ENCODE measurements around the gene ATXN2.
"Not testable (repeated sequence)": the region's sequence is repeated elsewhere in the genome, so short reads cannot be mapped to it uniquely, and the experiment has no call there.

ATXN2 gene

GRCh38 chr12:111492979-111493378, 106.1 kb downstream of the ATXN2 start:
- DNase-seq, result not testable (repeated sequence)

GRCh38 chr12:111488798-111489197, 110.3 kb downstream of the ATXN2 start:
- DNase-seq, result no peak

- DNase-seq, result no peak
These were observed 110.8 kb downstream of the ATXN2 start for GRCh38 chr12:111488271-111488670.

- DNase-seq, result no peak
These were observed 116.7 kb downstream of the ATXN2 start for GRCh38 chr12:111482462-111482861.

GRCh38 chr12:111471236-111471635, 127.9 kb downstream of the ATXN2 start:
- no peak for DNase-seq

- DNase-seq, result no peak
These were observed 129.7 kb downstream of the ATXN2 start for GRCh38 chr12:111469401-111469800.

- no peak for DNase-seq
These were observed 131.3 kb downstream of the ATXN2 start for GRCh38 chr12:111467857-111468241.

- no peak for DNase-seq
These were observed 131.8 kb downstream of the ATXN2 start for GRCh38 chr12:111467092-111467856.

GRCh38 chr12:111462210-111462769, 136.8 kb downstream of the ATXN2 start:
- DNase-seq, result no peak

GRCh38 chr12:111460111-111460510, 139.0 kb downstream of the ATXN2 start:
- not testable (repeated sequence) for DNase-seq

- DNase-seq, result no peak
These were observed 140.5 kb downstream of the ATXN2 start for GRCh38 chr12:111458546-111459172.

- DNase-seq, result no peak
These were observed 141.5 kb downstream of the ATXN2 start for GRCh38 chr12:111457577-111457976.

- DNase-seq, result no peak
These were observed 142.0 kb downstream of the ATXN2 start for GRCh38 chr12:111457071-111457470.

GRCh38 chr12:111455448-111456320, 143.4 kb downstream of the ATXN2 start:
- no peak for DNase-seq

GRCh38 chr12:111454716-111455447, 144.2 kb downstream of the ATXN2 start:
- no peak for DNase-seq

- DNase-seq, result no peak
These were observed 144.8 kb downstream of the ATXN2 start for GRCh38 chr12:111454311-111454710.

- no peak for DNase-seq
These were observed 145.8 kb downstream of the ATXN2 start for GRCh38 chr12:111453071-111453989.

- peak; percentile 36 for DNase-seq
These were observed 147.4 kb downstream of the ATXN2 start for GRCh38 chr12:111451649-111452129.

- no peak for DNase-seq
These were observed 147.9 kb downstream of the ATXN2 start for GRCh38 chr12:111451232-111451631.

- no peak for DNase-seq
These were observed 148.4 kb downstream of the ATXN2 start for GRCh38 chr12:111450676-111451075.

Data from COR-L47 (cell line).